ENCODE data around the gene SFT2D3. TPM values are rescaled to one million over a fixed set of nuclear protein-coding genes. Genes with fewer than 3 reads are reported as not detected.

The SFT2D3 gene
- total RNA-seq, 5 donors from 2014 or later (not counting 1 experiment from before 2014, with no cell fraction given) = 6.1 to 13.9 (median 12.4) TPM

DNA sequence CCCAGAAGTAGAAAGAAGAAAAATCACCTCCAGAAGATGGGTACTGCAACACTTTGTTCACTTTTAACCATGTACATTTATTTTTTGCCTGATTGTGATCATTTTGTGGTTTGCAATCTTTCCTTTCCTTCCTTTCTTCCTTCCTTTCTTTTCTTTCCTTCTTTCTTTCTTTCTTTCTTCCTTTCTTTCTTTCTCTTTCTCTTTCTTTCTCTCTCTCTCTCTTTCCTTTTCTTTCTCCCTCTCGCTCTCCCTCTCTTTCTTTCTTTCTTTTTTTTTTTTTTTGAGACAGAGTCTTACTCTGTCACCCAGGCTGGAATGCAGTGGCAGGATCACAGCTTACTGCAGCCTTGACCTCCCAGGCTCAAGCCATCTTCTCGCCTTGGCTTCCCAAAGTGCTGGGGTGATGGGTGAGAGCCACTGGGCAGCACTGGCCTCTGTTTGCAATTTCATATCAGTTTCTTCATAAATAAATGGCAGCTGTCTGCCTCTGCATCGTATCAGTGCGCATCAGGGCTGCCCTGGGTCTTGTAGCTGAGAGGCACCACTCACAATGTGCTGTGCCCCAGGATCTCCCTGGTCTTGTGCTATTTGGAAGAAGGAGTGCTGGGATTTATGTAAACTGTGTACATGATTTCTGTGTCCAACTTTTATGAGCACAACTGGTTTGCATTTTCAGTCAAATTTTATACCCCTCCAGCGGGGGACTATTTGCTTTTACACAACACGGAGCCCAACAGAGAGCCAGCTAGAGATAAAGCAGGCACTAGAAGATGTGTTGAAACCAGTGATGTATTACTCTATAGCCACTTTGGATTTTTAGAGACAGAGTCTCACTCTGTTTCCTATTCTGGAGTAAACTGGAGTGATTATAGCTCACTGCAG lies 19.1 kb upstream of the SFT2D3 start:
- DNase-seq (no peak), ATAC-seq (replicated peaks in 1 of 4) (no peak)
- ChIA-PET POLR2A (no interaction called here), CTCF (no interaction called here)
- H3K9me3 Mint-ChIP-seq = no peaks in the 10 kb centered on the region
- H3K27ac Mint-ChIP-seq = no peak overlapping the region
- H3K27me3 Mint-ChIP-seq = peaks cover 8 to 19% of the 10 kb centered on the region in 2 donors
- no peaks in the 10 kb centered on the region for H3K36me3 Mint-ChIP-seq
- H3K4me1 ChIP-seq (ENCODE audit: control insufficient read depth in 1 of 2, extremely low read depth in 1 of 2, insufficient read depth in 2 of 2, low read length in 2 of 2) = no peaks in the 10 kb centered on the region
- no peak overlapping the region for H3K4me3 ChIP-seq (ENCODE audit: control insufficient read depth in 1 of 2, extremely low read depth in 1 of 2, low read length in 1 of 2)
- H3K9me3 ChIP-seq = no peaks in the 10 kb centered on the region
- WGBS (ENCODE audit: insufficient coverage) = 95% methylated on average over 3 of the region's 6 CpGs
- no peak overlapping the region for H3K4me3 Mint-ChIP-seq
- H3K4me1 Mint-ChIP-seq = peaks cover 2 to 11% (median 3%) of the 10 kb centered on the region in 3 donors
- H3K36me3 ChIP-seq (ENCODE audit: control insufficient read depth in 2 of 2, extremely low read depth in 1 of 2, insufficient read depth in 1 of 2, low read length in 1 of 2) = peaks cover 0 to 4% of the 10 kb centered on the region in 2 donors
- no peak overlapping the region for H3K27ac ChIP-seq (ENCODE audit: low read length)
- peaks cover 0 to 32% of the 10 kb centered on the region in 2 experiments for H3K27me3 ChIP-seq (replicated peaks in 1 of 2; ENCODE audit: control insufficient read depth in 2 of 2, extremely low read depth in 1 of 2, insufficient read depth in 2 of 2, low read length in 1 of 2)

DNA sequence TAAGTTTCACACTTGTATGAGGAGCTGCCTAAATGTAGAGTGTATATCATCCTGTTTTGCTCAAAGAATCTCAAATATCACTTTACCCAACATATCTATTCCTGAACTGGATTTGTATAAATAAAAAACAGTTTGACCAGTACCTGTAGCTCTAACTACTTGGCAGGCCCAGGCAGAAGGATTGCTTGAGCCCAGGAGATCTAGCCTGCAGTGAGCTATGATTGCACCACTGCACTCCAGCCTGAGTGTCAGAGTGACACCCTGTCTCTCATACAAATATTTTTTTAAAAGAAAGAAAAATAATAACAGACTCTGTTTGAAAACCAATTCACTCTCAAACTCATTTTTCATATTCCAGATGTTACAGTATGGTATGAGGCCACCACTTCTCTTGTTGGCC lies 18.2 kb upstream of the SFT2D3 start:
- Histone ChIP-seq H3K27me3 (replicated peaks in 1 of 2; ENCODE audit: control insufficient read depth in 2 of 2, extremely low read depth in 1 of 2, insufficient read depth in 2 of 2, low read length in 1 of 2) (peaks cover 0 to 34% of the 10 kb centered on the region in 2 experiments), H3K36me3 (ENCODE audit: control insufficient read depth in 2 of 2, extremely low read depth in 1 of 2, insufficient read depth in 1 of 2, low read length in 1 of 2) (peaks cover 0 to 4% of the 10 kb centered on the region in 2 donors), H3K9me3 (no peaks in the 10 kb centered on the region), H3K4me3 (ENCODE audit: control insufficient read depth in 1 of 2, extremely low read depth in 1 of 2, low read length in 1 of 2) (no peak overlapping the region), H3K4me1 (ENCODE audit: control insufficient read depth in 1 of 2, extremely low read depth in 1 of 2, insufficient read depth in 2 of 2, low read length in 2 of 2) (no peaks in the 10 kb centered on the region), H3K27ac (ENCODE audit: low read length) (no peak overlapping the region)
- no peaks in the 10 kb centered on the region for H3K36me3 Mint-ChIP-seq
- H3K9me3 Mint-ChIP-seq = peaks cover 0 to 2% (median 0%) of the 10 kb centered on the region in 3 donors
- H3K27me3 Mint-ChIP-seq = peaks cover 5 to 14% of the 10 kb centered on the region in 2 donors
- POLR2A ChIA-PET = no interaction called here
- no peak overlapping the region for H3K27ac Mint-ChIP-seq
- ATAC-seq (replicated peaks in 1 of 4) (no peak), DNase-seq (no peak)
- H3K4me1 Mint-ChIP-seq = peaks cover 2 to 11% (median 3%) of the 10 kb centered on the region in 3 donors
- CTCF ChIA-PET = no interaction called here
- no peak overlapping the region for H3K4me3 Mint-ChIP-seq

DNA sequence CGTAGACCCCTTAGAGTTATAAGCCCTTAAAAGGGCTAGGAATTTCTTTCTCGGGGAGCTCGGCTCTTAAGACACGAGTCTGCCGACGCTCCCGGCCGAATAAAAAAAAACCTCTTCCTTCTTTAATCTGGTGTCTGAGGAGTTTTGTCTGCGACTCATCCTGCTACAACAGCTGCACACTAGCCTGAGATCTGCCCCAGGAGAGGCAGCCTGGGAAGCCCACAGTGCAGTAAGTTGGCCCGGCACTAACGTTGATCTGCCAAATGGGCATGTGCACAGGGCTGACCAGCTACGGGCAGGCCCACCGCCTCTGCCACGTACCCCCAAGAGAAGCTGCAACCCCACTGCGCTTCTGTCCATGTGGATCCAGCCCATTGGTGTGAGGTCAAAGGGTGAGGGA lies 17.5 kb upstream of the SFT2D3 start:
- no peaks in the 10 kb centered on the region for H3K9me3 ChIP-seq
- ATAC-seq (replicated peaks in 1 of 4) (no peak), DNase-seq (no peak)
- Mint-ChIP-seq H3K27ac (no peak overlapping the region), H3K27me3 (peaks cover under 1 to 7% of the 10 kb centered on the region in 2 donors), H3K4me1 (peaks cover 2 to 11% (median 3%) of the 10 kb centered on the region in 3 donors), H3K4me3 (no peak overlapping the region), H3K9me3 (peaks cover 0 to 8% (median 5%) of the 10 kb centered on the region in 3 donors), H3K36me3 (no peaks in the 10 kb centered on the region)
- H3K4me1 ChIP-seq (ENCODE audit: control insufficient read depth in 1 of 2, extremely low read depth in 1 of 2, insufficient read depth in 2 of 2, low read length in 2 of 2) = no peaks in the 10 kb centered on the region
- POLR2A ChIA-PET = no interaction called here
- H3K36me3 ChIP-seq (ENCODE audit: control insufficient read depth in 2 of 2, extremely low read depth in 1 of 2, insufficient read depth in 1 of 2, low read length in 1 of 2) = peaks cover 0 to 4% of the 10 kb centered on the region in 2 donors
- WGBS (ENCODE audit: insufficient coverage) = no CpG with 5 or more reads among the region's 15 CpGs
- no peak overlapping the region for H3K4me3 ChIP-seq (ENCODE audit: control insufficient read depth in 1 of 2, extremely low read depth in 1 of 2, low read length in 1 of 2)
- CTCF ChIA-PET = no interaction called here
- H3K27ac ChIP-seq (ENCODE audit: low read length) = no peak overlapping the region
- peaks cover 0 to 29% of the 10 kb centered on the region in 2 experiments for H3K27me3 ChIP-seq (replicated peaks in 1 of 2; ENCODE audit: control insufficient read depth in 2 of 2, extremely low read depth in 1 of 2, insufficient read depth in 2 of 2, low read length in 1 of 2)

DNA sequence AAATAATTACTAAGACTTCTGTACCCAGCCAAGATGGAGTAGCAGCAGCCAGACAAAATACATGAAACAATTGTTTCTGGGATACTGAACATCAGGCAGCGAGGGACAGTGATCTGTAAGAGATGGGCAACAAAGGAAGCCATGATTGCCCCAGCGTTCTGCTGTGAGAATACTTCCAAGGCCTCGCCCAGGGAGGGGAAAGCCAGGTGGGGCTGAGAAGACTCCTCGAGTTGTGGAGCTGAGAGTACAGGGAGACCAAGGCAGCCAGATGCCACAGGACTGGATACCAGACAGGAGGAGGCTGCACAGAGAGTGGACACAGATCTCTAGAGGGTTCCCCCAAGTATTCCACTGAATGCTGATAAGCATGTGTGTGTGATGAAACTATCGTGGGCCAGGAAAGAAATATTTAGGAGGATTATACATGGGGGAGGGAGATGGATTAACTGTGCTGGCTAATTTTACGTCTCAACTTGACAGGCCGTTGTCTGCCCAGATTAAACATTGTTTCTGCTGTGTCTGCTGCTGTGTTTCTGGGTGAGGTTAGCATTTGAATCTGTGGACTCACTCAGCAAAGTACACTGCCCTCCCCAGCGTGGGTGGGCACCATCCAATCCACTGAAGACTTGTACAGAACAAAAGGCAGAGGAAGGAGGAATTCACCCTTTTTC lies 15.8 kb upstream of the SFT2D3 start:
- Mint-ChIP-seq H3K27ac (no peak overlapping the region), H3K4me1 (peaks cover 2 to 11% (median 3%) of the 10 kb centered on the region in 3 donors), H3K4me3 (no peak overlapping the region), H3K36me3 (no peaks in the 10 kb centered on the region), H3K27me3 (peaks cover 0 to 6% of the 10 kb centered on the region in 2 donors), H3K9me3 (peaks cover 0 to 12% (median 8%) of the 10 kb centered on the region in 3 donors)
- POLR2A ChIA-PET = no interaction called here
- ATAC-seq (replicated peaks in 1 of 4) (no peak), DNase-seq (no peak)
- no peaks in the 10 kb centered on the region for H3K4me1 ChIP-seq (ENCODE audit: control insufficient read depth in 1 of 2, extremely low read depth in 1 of 2, insufficient read depth in 2 of 2, low read length in 2 of 2)
- H3K27ac ChIP-seq (ENCODE audit: low read length) = no peak overlapping the region
- peaks cover 0 to 24% of the 10 kb centered on the region in 2 experiments for H3K27me3 ChIP-seq (replicated peaks in 1 of 2; ENCODE audit: control insufficient read depth in 2 of 2, extremely low read depth in 1 of 2, insufficient read depth in 2 of 2, low read length in 1 of 2)
- H3K4me3 ChIP-seq (ENCODE audit: control insufficient read depth in 1 of 2, extremely low read depth in 1 of 2, low read length in 1 of 2) = no peak overlapping the region
- peaks cover 0 to 4% of the 10 kb centered on the region in 2 donors for H3K36me3 ChIP-seq (ENCODE audit: control insufficient read depth in 2 of 2, extremely low read depth in 1 of 2, insufficient read depth in 1 of 2, low read length in 1 of 2)
- CTCF ChIA-PET = no interaction called here
- H3K9me3 ChIP-seq = no peaks in the 10 kb centered on the region
- WGBS (ENCODE audit: insufficient coverage) = 67% methylated on average over 5 of the region's 8 CpGs

DNA sequence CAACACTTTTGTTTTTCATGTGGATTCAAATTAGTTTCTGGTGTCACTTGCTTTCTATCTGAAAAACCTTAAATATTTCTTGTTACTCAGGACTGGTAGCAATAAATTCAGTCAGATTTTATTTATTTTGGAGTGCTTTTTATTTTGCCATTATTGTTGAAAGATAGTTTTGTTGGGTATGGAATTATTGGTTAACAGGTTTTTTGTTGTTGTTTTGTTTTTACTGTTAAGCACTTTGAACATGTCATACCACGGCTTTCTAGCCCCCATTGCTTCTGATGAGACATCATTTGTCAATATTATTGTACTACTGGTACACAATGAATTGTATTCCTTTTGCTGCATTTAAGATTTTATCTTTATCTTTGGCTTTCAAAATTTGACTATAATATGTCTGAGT lies 12.9 kb upstream of the SFT2D3 start:
- peaks cover 8 to 26% (median 17%) of the 10 kb centered on the region in 3 donors for H3K9me3 Mint-ChIP-seq
- Histone ChIP-seq H3K27me3 (replicated peaks in 1 of 2; ENCODE audit: control insufficient read depth in 2 of 2, extremely low read depth in 1 of 2, insufficient read depth in 2 of 2, low read length in 1 of 2) (peaks cover 0 to 15% of the 10 kb centered on the region in 2 experiments), H3K9me3 (no peaks in the 10 kb centered on the region), H3K36me3 (ENCODE audit: control insufficient read depth in 2 of 2, extremely low read depth in 1 of 2, insufficient read depth in 1 of 2, low read length in 1 of 2) (peaks cover 0 to 4% of the 10 kb centered on the region in 2 donors), H3K4me3 (ENCODE audit: control insufficient read depth in 1 of 2, extremely low read depth in 1 of 2, low read length in 1 of 2) (no peak overlapping the region), H3K27ac (ENCODE audit: low read length) (no peak overlapping the region), H3K4me1 (ENCODE audit: control insufficient read depth in 1 of 2, extremely low read depth in 1 of 2, insufficient read depth in 2 of 2, low read length in 2 of 2) (no peaks in the 10 kb centered on the region)
- no peak overlapping the region for H3K27ac Mint-ChIP-seq
- DNase-seq (no peak), ATAC-seq (replicated peaks in 1 of 4) (no peak)
- no peaks in the 10 kb centered on the region for H3K27me3 Mint-ChIP-seq
- POLR2A ChIA-PET = no interaction called here
- H3K4me3 Mint-ChIP-seq = no peak overlapping the region
- no CpG with 5 or more reads among the region's 1 CpG for WGBS (ENCODE audit: insufficient coverage)
- CTCF ChIA-PET = no interaction called here
- no peaks in the 10 kb centered on the region for H3K4me1 Mint-ChIP-seq
- peaks cover 9% of the 10 kb centered on the region for H3K36me3 Mint-ChIP-seq

DNA sequence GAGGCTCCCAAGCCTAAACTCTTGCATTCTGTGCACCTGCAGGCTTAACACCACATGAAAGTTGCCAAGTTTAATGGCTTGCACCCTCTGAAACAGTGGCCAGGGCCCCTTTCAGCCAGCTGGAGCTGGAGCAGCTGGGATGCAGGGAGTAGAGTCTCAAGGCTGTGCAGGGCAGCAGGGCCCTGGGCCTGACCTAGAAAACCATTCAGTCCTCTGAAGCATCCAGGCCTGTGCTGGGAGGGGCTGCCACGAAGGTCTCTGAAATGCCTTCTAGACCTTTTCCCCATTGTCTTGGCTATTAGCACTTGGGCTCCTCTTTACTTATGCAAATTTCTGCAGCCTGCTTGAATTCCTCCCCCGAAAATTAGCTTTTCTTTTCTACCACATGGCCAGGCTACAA lies 10.6 kb upstream of the SFT2D3 start:
- no peaks in the 10 kb centered on the region for H3K27me3 Mint-ChIP-seq
- Histone ChIP-seq H3K4me1 (ENCODE audit: control insufficient read depth in 1 of 2, extremely low read depth in 1 of 2, insufficient read depth in 2 of 2, low read length in 2 of 2) (no peaks in the 10 kb centered on the region), H3K36me3 (ENCODE audit: control insufficient read depth in 2 of 2, extremely low read depth in 1 of 2, insufficient read depth in 1 of 2, low read length in 1 of 2) (no peaks in the 10 kb centered on the region), H3K4me3 (ENCODE audit: control insufficient read depth in 1 of 2, extremely low read depth in 1 of 2, low read length in 1 of 2) (no peak overlapping the region), H3K9me3 (no peaks in the 10 kb centered on the region), H3K27me3 (replicated peaks in 1 of 2; ENCODE audit: control insufficient read depth in 2 of 2, extremely low read depth in 1 of 2, insufficient read depth in 2 of 2, low read length in 1 of 2) (peaks cover 0 to 10% of the 10 kb centered on the region in 2 experiments), H3K27ac (ENCODE audit: low read length) (no peak overlapping the region)
- H3K36me3 Mint-ChIP-seq = peaks cover 9% of the 10 kb centered on the region
- POLR2A ChIA-PET = no interaction called here
- ATAC-seq (replicated peaks in 1 of 4) = no peak
- no peaks in the 10 kb centered on the region for H3K4me1 Mint-ChIP-seq
- no peak overlapping the region for H3K27ac Mint-ChIP-seq
- peaks cover 8 to 26% (median 17%) of the 10 kb centered on the region in 3 donors for H3K9me3 Mint-ChIP-seq
- 68% methylated on average over 2 of the region's 2 CpGs for WGBS (ENCODE audit: insufficient coverage)
- no peak for DNase-seq
- no peak overlapping the region for H3K4me3 Mint-ChIP-seq
- CTCF ChIA-PET = no interaction called here

Data from T-cell (primary cell).